ENCODE results near the gene MANBA. TPM values are rescaled to one million over a fixed set of nuclear protein-coding genes. Genes with fewer than 3 reads are reported as not detected.
"Not testable (repeated sequence)": the region's sequence is repeated elsewhere in the genome, so short reads cannot be mapped to it uniquely, and the experiment has no call there.

Gene MANBA
- polyA plus RNA-seq, 3 donors = 80.8 to 94.4 (median 88.7) TPM

- Histone ChIP-seq H3K4me2 (replicated peaks; ENCODE audit: extremely low read depth, low read length, poor library complexity, severe bottlenecking) (no peak overlapping the region), H3K27ac (ENCODE audit: low read depth in 1 of 2, low read length in 2 of 2) (no peak overlapping the region), H3K9me3 (replicated peaks in 1 of 2; ENCODE audit: control insufficient read depth in 1 of 2, insufficient read depth in 1 of 2, low read length in 2 of 2) (no peaks in the 10 kb centered on the region), H4K20me1 (ENCODE audit: insufficient read depth, low read length) (peaks cover 86% of the 10 kb centered on the region), H3K36me3 (replicated peaks in 1 of 2; ENCODE audit: control insufficient read depth in 1 of 2, insufficient read depth in 2 of 2, low read length in 2 of 2) (peaks cover 54 to 76% of the 10 kb centered on the region in 2 donors), H2AFZ (ENCODE audit: insufficient read depth, low read depth, low read length, poor library complexity, severe bottlenecking) (no peak overlapping the region), H3K27me3 (ENCODE audit: control insufficient read depth in 2 of 2, insufficient read depth in 2 of 2, low read length in 2 of 2) (no peaks in the 10 kb centered on the region), H3K79me2 (ENCODE audit: insufficient read depth, low read length) (peaks cover 69% of the 10 kb centered on the region), H3K4me1 (ENCODE audit: control insufficient read depth in 1 of 2, insufficient read depth in 2 of 2, low read length in 2 of 2) (no peaks in the 10 kb centered on the region), H3K9ac (ENCODE audit: insufficient read depth, low read length, poor library complexity, severe bottlenecking) (no peak overlapping the region), H3K4me3 (replicated peaks in 1 of 3; ENCODE audit: low read depth in 2 of 3, low read length in 3 of 3) (no peak overlapping the region)
- no CpG with 5 or more reads among the region's 3 CpGs for WGBS (ENCODE audit: insufficient coverage)
- Mint-ChIP-seq H3K4me3 (no peak overlapping the region), H3K27ac (peak overlapping the region in 5 of 7 donors; percentile 10 to 53 (median 15)), H3K36me3 (peaks cover 75 to 96% of the 10 kb centered on the region in 2 donors), H3K4me1 (peaks cover 8% of the 10 kb centered on the region), H3K27me3 (ENCODE audit: low read depth in 3 of 3) (peaks cover 0 to 3% (median 1%) of the 10 kb centered on the region in 3 donors), H3K9me3 (peaks cover 0 to 4% (median 0%) of the 10 kb centered on the region in 7 donors)
- no peak for DNase-seq
- intact Hi-C loops (cut with micrococcal nuclease) = no loop called here
- no peak for TF ChIP-seq CTCF (IDR thresholded peaks at IDR 0.05)
Measured at GRCh38 chr4:102713096-102713495, 47.7 kb downstream of the MANBA start.

- TF ChIP-seq CTCF (IDR thresholded peaks at IDR 0.05) = no peak
- no peaks in the 10 kb centered on the region for H3K9me3 ChIP-seq (replicated peaks in 1 of 2; ENCODE audit: control insufficient read depth in 1 of 2, insufficient read depth in 1 of 2, low read length in 2 of 2)
- Mint-ChIP-seq H3K4me1 (peaks cover 8% of the 10 kb centered on the region), H3K9me3 (peaks cover 0 to 5% (median 0%) of the 10 kb centered on the region in 7 donors), H3K36me3 (peaks cover 75 to 95% of the 10 kb centered on the region in 2 donors), H3K27ac (peak overlapping the region in 1 of 7 donors; percentile 1), H3K27me3 (ENCODE audit: low read depth in 3 of 3) (peaks cover 0 to 3% (median 1%) of the 10 kb centered on the region in 3 donors), H3K4me3 (no peak overlapping the region)
- H3K36me3 ChIP-seq (replicated peaks in 1 of 2; ENCODE audit: control insufficient read depth in 1 of 2, insufficient read depth in 2 of 2, low read length in 2 of 2) = peaks cover 36 to 75% of the 10 kb centered on the region in 2 donors
- no peak overlapping the region for H3K27ac ChIP-seq (ENCODE audit: low read depth in 1 of 2, low read length in 2 of 2)
- WGBS (ENCODE audit: insufficient coverage) = no CpG with 5 or more reads among the region's 3 CpGs
- H3K4me1 ChIP-seq (ENCODE audit: control insufficient read depth in 1 of 2, insufficient read depth in 2 of 2, low read length in 2 of 2) = no peaks in the 10 kb centered on the region
- no peak overlapping the region for H3K4me3 ChIP-seq (replicated peaks in 1 of 3; ENCODE audit: low read depth in 2 of 3, low read length in 3 of 3)
- H2AFZ ChIP-seq (ENCODE audit: insufficient read depth, low read depth, low read length, poor library complexity, severe bottlenecking) = no peak overlapping the region
- H3K4me2 ChIP-seq (replicated peaks; ENCODE audit: extremely low read depth, low read length, poor library complexity, severe bottlenecking) = no peak overlapping the region
- DNase-seq = no peak
- H3K9ac ChIP-seq (ENCODE audit: insufficient read depth, low read length, poor library complexity, severe bottlenecking) = no peak overlapping the region
- intact Hi-C loops (cut with micrococcal nuclease) = no loop called here
- H3K27me3 ChIP-seq (ENCODE audit: control insufficient read depth in 2 of 2, insufficient read depth in 2 of 2, low read length in 2 of 2) = no peaks in the 10 kb centered on the region
- H4K20me1 ChIP-seq (ENCODE audit: insufficient read depth, low read length) = peaks cover 88% of the 10 kb centered on the region
- peaks cover 82% of the 10 kb centered on the region for H3K79me2 ChIP-seq (ENCODE audit: insufficient read depth, low read length)
Measured at GRCh38 chr4:102710986-102711385, 49.8 kb downstream of the MANBA start.

GRCh38 chr4:102709060-102709459, 51.7 kb downstream of the MANBA start:
- H3K27ac ChIP-seq (ENCODE audit: low read depth in 1 of 2, low read length in 2 of 2); H3K4me2 ChIP-seq (replicated peaks; ENCODE audit: extremely low read depth, low read length, poor library complexity, severe bottlenecking); H3K4me1 Mint-ChIP-seq; H3K4me3 ChIP-seq (replicated peaks in 1 of 3; ENCODE audit: low read depth in 2 of 3, low read length in 3 of 3); H2AFZ ChIP-seq (ENCODE audit: insufficient read depth, low read depth, low read length, poor library complexity, severe bottlenecking); intact Hi-C loops (cut with micrococcal nuclease); H3K27me3 ChIP-seq (ENCODE audit: control insufficient read depth in 2 of 2, insufficient read depth in 2 of 2, low read length in 2 of 2); H3K9ac ChIP-seq (ENCODE audit: insufficient read depth, low read length, poor library complexity, severe bottlenecking); H3K27me3 Mint-ChIP-seq (ENCODE audit: low read depth in 3 of 3); H3K4me3 Mint-ChIP-seq; DNase-seq; H3K4me1 ChIP-seq (ENCODE audit: control insufficient read depth in 1 of 2, insufficient read depth in 2 of 2, low read length in 2 of 2): not testable (repeated sequence)
- peak overlapping the region in 1 of 7 donors; percentile 40 for H3K27ac Mint-ChIP-seq
- peaks cover 28 to 71% of the 10 kb centered on the region in 2 donors for H3K36me3 ChIP-seq (replicated peaks in 1 of 2; ENCODE audit: control insufficient read depth in 1 of 2, insufficient read depth in 2 of 2, low read length in 2 of 2)
- peaks cover 0 to 12% (median 6%) of the 10 kb centered on the region in 7 donors for H3K9me3 Mint-ChIP-seq
- H3K9me3 ChIP-seq (replicated peaks in 1 of 2; ENCODE audit: control insufficient read depth in 1 of 2, insufficient read depth in 1 of 2, low read length in 2 of 2) = peaks cover 5 to 11% of the 10 kb centered on the region in 2 donors
- peaks cover 87% of the 10 kb centered on the region for H3K79me2 ChIP-seq (ENCODE audit: insufficient read depth, low read length)
- peaks cover 74 to 91% of the 10 kb centered on the region in 2 donors for H3K36me3 Mint-ChIP-seq
- peaks cover 87% of the 10 kb centered on the region for H4K20me1 ChIP-seq (ENCODE audit: insufficient read depth, low read length)
- WGBS (ENCODE audit: insufficient coverage) = 100% methylated on average over 1 of the region's 1 CpG
